Measurements from ENCODE around the gene RBM4B.
"Not testable (repeated sequence)": the region's sequence is repeated elsewhere in the genome, so short reads cannot be mapped to it uniquely, and the experiment has no call there.

The RBM4B gene

GRCh38 chr11:66686100-66686785, 8.6 kb upstream of the RBM4B start:
- DNase-seq = no peak

GRCh38 chr11:66685276-66686099, 7.8 kb upstream of the RBM4B start:
- no peak for DNase-seq

- DNase-seq = no peak
Measured at GRCh38 chr11:66684635-66685034, 6.9 kb upstream of the RBM4B start.

GRCh38 chr11:66683877-66684276, 6.2 kb upstream of the RBM4B start:
- DNase-seq = no peak

- DNase-seq = no peak
Measured at GRCh38 chr11:66680966-66681645, 3.4 kb upstream of the RBM4B start.

GRCh38 chr11:66676931-66677598, 622 bp downstream of the RBM4B start:
- DNase-seq = no peak

DNA sequence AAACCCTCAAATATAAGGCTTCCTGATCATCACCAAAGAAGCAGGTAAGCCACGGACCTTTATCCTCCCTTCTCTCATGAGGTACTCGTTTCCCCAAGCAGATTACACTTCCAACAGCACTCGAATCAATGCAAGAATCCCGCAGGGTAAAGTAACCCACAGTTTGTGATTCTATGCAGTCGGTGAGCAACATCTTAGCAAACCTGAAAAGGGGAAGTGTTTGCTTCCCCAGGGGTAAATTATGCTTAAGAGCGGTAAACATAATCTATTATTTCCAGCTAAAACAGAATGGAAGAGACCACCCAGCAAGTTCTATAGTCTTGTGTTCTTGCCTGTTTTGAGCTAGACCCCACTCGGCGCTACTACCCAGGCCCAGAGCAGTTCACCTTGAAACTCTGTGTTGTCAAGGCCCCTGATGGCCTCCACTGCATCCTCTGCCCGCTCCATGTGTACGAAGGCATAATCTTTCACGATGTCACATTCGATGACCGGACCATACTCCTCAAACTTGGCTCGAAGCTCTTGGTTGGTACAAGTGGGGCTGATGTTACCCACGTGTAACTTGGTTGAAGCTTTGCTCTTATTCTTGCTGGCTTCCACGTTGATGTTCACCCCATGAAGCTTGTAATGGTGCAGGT, 1.3 kb downstream of the RBM4B start:
- no peak for DNase-seq

- no peak for DNase-seq
Measured at GRCh38 chr11:66674964-66675602, 2.6 kb downstream of the RBM4B start.

- DNase-seq = no peak
Measured at GRCh38 chr11:66670816-66671215, 6.9 kb downstream of the RBM4B start.

- DNase-seq = no peak
Measured at GRCh38 chr11:66665369-66665768, 12.3 kb downstream of the RBM4B start.

DNA sequence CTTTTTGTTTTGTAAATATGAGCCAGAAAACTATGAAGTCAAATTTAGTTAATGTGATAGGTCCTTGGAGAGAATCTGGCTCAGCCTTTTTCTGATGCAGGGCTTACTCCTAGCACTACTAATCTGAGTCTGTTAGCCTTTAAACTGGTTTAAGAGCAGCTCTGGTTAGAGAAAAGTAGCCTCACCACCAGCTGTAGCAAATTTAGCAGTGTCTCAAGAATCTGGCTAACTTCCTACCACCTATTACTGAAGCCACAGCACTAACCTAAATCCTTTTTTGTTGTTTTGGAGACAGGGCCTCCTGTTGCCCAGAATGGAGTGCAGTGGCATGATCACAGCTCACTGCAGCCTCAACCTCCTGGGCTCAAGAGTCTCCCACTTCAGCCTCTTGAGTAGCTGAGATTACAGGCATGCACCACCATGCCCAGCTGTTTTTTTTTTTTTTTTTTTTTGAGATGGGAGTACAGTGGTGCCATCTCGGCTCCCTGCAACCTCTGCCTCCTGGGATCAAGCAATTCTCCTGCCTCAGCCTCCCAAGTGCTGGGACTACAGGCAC, 13.9 kb downstream of the RBM4B start:
- DNase-seq = no peak

GRCh38 chr11:66659763-66660162, 17.9 kb downstream of the RBM4B start:
- no peak for DNase-seq

DNA sequence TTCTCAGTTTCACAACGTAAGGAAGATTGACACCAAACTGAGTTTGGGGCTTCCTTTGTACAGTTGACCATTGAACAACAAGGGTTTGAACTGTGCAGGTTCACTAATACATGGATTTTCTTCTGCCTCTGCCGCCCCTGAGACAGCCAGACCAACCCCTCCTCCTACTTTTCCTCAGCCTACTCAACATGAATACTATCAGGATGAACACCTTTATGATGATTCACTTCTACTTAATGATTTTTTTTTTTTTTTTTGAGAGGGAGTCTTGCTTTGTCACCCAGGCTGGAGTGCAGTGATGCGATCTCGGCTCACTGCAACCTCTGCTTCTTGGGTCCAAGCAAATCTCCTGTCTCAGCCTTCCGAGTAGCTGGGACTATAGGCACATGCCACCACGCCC, 24.6 kb downstream of the RBM4B start:
- no peak for DNase-seq

- no peak for DNase-seq
Measured at GRCh38 chr11:66652651-66653050, 25.0 kb downstream of the RBM4B start.

DNA sequence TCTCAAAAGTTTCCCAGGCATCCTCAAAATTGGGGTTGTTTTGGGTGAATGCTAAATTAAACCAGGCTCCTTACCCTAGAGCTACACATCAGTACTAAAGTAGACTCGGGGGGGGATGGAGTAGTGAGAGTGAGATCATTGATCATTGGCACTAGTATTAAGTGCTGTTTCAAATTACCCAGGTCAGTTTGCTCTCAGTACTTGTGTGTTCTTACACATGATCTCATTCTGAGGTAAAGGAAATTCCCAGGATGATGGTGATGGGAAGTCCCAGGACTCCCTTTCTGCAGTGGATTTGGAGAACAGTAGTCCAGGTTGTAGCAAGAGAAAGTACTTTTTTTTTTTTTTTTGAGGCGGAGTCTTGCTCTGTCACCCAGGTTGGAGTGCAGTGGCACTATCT, 26.7 kb downstream of the RBM4B start:
- no peak for DNase-seq

- no peak for DNase-seq
Measured at GRCh38 chr11:66649903-66650302, 27.8 kb downstream of the RBM4B start.

GRCh38 chr11:66646828-66647227, 30.9 kb downstream of the RBM4B start:
- no peak for DNase-seq

DNA sequence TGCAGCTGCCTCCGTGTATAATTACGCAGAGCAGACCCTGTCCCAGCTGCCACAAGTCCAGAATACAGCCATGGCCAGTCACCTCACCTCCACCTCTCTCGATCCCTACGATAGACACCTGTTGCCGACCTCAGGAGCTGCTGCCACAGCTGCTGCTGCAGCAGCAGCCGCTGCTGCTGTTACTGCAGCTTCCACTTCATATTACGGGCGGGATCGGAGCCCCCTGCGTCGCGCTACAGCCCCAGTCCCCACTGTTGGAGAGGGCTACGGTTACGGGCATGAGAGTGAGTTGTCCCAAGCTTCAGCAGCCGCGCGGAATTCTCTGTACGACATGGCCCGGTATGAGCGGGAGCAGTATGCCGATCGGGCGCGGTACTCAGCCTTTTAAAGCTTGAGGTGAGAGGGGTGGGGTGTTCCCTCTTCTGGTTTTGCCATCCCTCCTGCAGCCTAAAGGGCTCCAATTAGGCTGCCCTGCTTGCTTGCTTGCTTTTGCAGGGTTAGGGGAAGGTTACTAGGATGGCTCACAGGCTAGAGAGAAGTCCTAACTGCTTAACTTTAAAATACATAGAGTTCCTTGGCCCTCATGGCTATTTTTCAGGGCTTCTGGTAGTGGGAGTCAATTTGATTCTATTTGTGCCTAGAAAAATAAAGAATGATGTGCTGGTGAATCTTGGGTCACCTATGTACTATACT, 33.8 kb downstream of the RBM4B start:
- no peak for DNase-seq

DNA sequence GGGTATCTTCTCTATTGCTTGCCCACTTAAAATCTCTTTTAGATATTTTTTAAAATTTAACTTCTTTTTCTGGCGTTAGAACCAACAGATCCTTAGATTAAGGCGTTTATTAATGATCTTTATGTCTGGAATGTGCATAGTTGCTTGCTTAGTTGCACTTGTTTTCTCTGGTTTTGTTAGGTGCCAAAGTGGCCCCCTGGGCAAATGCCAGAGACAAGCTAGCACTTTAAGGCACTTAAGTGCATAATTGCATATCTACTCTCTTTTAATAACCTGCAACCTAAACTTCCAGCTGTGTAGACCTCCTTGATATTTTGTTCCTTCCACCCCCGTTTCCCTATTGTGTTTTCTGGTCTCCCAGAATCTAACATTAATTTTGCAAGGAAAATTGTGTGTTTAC, 35.9 kb downstream of the RBM4B start:
- DNase-seq = no peak

DNA sequence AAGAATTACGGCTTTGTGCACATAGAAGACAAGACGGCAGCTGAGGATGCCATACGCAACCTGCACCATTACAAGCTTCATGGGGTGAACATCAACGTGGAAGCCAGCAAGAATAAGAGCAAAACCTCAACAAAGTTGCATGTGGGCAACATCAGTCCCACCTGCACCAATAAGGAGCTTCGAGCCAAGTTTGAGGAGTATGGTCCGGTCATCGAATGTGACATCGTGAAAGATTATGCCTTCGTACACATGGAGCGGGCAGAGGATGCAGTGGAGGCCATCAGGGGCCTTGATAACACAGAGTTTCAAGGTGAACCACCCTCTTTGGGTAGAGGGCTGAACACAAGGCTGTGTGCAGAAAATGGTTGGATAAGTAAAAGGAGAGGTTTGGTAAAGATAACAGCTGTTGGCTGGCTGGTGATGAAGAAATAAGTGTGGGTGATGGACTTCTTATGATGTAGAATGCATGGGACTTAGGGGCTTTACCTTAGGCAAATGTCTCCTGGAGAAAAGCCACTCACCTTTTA, 37.8 kb downstream of the RBM4B start:
- DNase-seq = not testable (repeated sequence)
